HCT116 (cell line): ENCODE results near the gene CCDC160. TPM values are rescaled to one million over a fixed set of nuclear protein-coding genes. Genes with fewer than 3 reads are reported as not detected.
A peak's percentile ranks its signal among the peaks of the same experiment; 100 is the strongest.

Source experiments
- ATAC-seq: fragments of 200-7000 bp; cut with Tn5 transposase; 2 replicates; pipeline ENCODE4 v1.9.1; 2020; ENCODE audit warnings: mild to moderate bottlenecking, moderate library complexity
- Bru-seq: library from RNA; stranded (reverse); fragments of 400-500 nt; gene quantifications from one replicate; lab custom pipeline; 2021; lab: Mats Ljungman, UMichigan
- BruChase-seq, 2 experiments: library from RNA; stranded (reverse); fragments of 400-500 nt; gene quantifications; one replicate each; lab custom pipeline; 2021; lab: Mats Ljungman, UMichigan
- BruUV-seq: library from RNA; stranded (reverse); fragments of 400-500 nt; replicated peaks from 2 replicates; lab custom pipeline; 2021; lab: Mats Ljungman, UMichigan
- CTCF ChIA-PET: fragments of 300-600 bp; sonication (Branson Sonifier 250); formaldehyde crosslinking; loops from one replicate; lab custom pipeline; 2021; ENCODE audit warnings: antibody characterized with exemption; lab: Charles Lee
- POLR2A ChIA-PET: fragments of 300-600, 350-600 bp; sonication (Branson Sonifier 250); formaldehyde crosslinking; loops from one replicate; lab custom pipeline; 2021; ENCODE audit warnings: antibody characterized with exemption; lab: Charles Lee
- RAD21 ChIA-PET, 2 experiments: fragments of 300-600 bp; sonication (Branson Sonifier 250); formaldehyde crosslinking; loops; one replicate each; lab custom pipeline; 2023; ENCODE audit warnings: low total read pairs in 2 of 2; ENCODE audit not compliant: uncharacterized antibody in 2 of 2, unreplicated experiment in 2 of 2, low non-redundant PET in 1 of 2; lab: Charles Lee
- DNase-seq: peaks from one replicate; pipeline ENCODE4 v3.0.0-alpha.2; 2010; ENCODE audit warnings: low read depth, low spot score
- H2AFZ ChIP-seq: fragments of 200-600 bp; shearing (Covaris generic), sonication (generic); 2 replicates; pipeline ENCODE4 v1.6.1; 2017; ENCODE audit warnings: low read depth, mixed run types, mixed read lengths, antibody characterized with exemption, low read length; ENCODE audit not compliant: poor library complexity, severe bottlenecking
- H3K27ac ChIP-seq: 2 replicates; pipeline ENCODE4 v1.5.1; 2012; ENCODE audit warnings: low read depth, low read length
- H3K27me3 ChIP-seq: fragments of 200-600 bp; sonication (generic); 2 replicates; pipeline ENCODE4 v1.6.1; 2016; ENCODE audit warnings: mixed run types, low read length, mixed read lengths; ENCODE audit not compliant: insufficient read depth
- H3K36me3 ChIP-seq, 2 experiments: fragments of 200-500 bp in 1 of 2; fragments of 200-600 bp in 1 of 2; sonication (Bioruptor generic) in 1 of 2; sonication (generic) in 1 of 2; 2 replicates each; pipeline versions ENCODE4 v1.5.1 to v1.6.1; 2014 to 2016; ENCODE audit warnings: low read length in 2 of 2, inconsistent platforms in 1 of 2, mixed read lengths in 1 of 2, mixed run types in 1 of 2; ENCODE audit not compliant: insufficient read depth in 2 of 2, control insufficient read depth in 1 of 2
- H3K4me1 ChIP-seq, 2 experiments: fragments of 200-600 bp in 1 of 2; sonication (generic) in 1 of 2; 2 replicates each; pipeline versions ENCODE4 v1.5.1 to v1.6.1; 2012 to 2017; ENCODE audit warnings: low read length in 2 of 2, inconsistent platforms in 1 of 2, mild to moderate bottlenecking in 1 of 2, mixed read lengths in 1 of 2, mixed run types in 1 of 2, moderate library complexity in 1 of 2; ENCODE audit not compliant: insufficient read depth in 2 of 2, control insufficient read depth in 1 of 2
- H3K4me2 ChIP-seq: fragments of 200-600 bp; sonication (generic); 2 replicates; pipeline ENCODE4 v1.6.1; 2017; ENCODE audit warnings: mixed run types, low read length, mixed read lengths
- H3K4me3 ChIP-seq, 2 experiments: fragments of 200-600 bp in 1 of 2; sonication (generic) in 1 of 2; replicated peaks in 1 of 2; 2 replicates each; pipeline ENCODE4 v1.5.1; 2011 to 2016; ENCODE audit warnings: low read length in 2 of 2, control low read depth in 1 of 2, low read depth in 1 of 2, mild to moderate bottlenecking in 1 of 2, mixed read lengths in 1 of 2, mixed run types in 1 of 2
- H3K79me2 ChIP-seq: fragments of 200-600 bp; sonication (generic); 2 replicates; pipeline ENCODE4 v1.6.1; 2017; ENCODE audit warnings: mild to moderate bottlenecking, mixed run types, low read length, moderate library complexity, mixed read lengths; ENCODE audit not compliant: insufficient read depth
- H3K9ac ChIP-seq: fragments of 200-600 bp; sonication (generic); 2 replicates; pipeline ENCODE4 v1.6.1; 2016; ENCODE audit warnings: low read length, mixed read lengths
- H3K9me2 ChIP-seq: fragments of 200-600 bp; sonication (generic), shearing (Covaris generic); 2 replicates; pipeline ENCODE4 v1.6.1; 2017; ENCODE audit warnings: mixed run types, mild to moderate bottlenecking, moderate library complexity; ENCODE audit not compliant: insufficient read depth
- H3K9me3 ChIP-seq, 2 experiments: fragments of 200-500 bp in 1 of 2; fragments of 200-600 bp in 1 of 2; sonication (Bioruptor generic) in 1 of 2; sonication (generic) in 1 of 2; 2 replicates each; pipeline ENCODE4 v1.6.1; 2014 to 2017; ENCODE audit warnings: low read length in 2 of 2, mixed read lengths in 2 of 2, inconsistent platforms in 1 of 2, low read depth in 1 of 2, mild to moderate bottlenecking in 1 of 2, mixed run types in 1 of 2, moderate library complexity in 1 of 2; ENCODE audit not compliant: control insufficient read depth in 1 of 2, insufficient read depth in 1 of 2
- H4K20me1 ChIP-seq: fragments of 200-600 bp; sonication (generic), shearing (Covaris generic); 2 replicates; pipeline ENCODE4 v1.6.1; 2017; ENCODE audit warnings: mixed run types, mild to moderate bottlenecking, moderate library complexity; ENCODE audit not compliant: insufficient read depth
- ATF3 ChIP-seq: IDR thresholded peaks from 2 replicates; pipeline ENCODE4 v1.6.1; 2012
- CTCF ChIP-seq, 3 experiments: fragments of 200-600 bp in 1 of 3; sonication (generic) in 1 of 3; IDR thresholded peaks in 2 of 3; conservative IDR thresholded peaks in 1 of 3; 2 replicates each; pipeline ENCODE4 v1.5.1; 2012 to 2017; ENCODE audit warnings: low read depth in 2 of 3, low read length in 2 of 3, antibody characterized with exemption in 1 of 3, borderline replicate concordance in 1 of 3, control low read depth in 1 of 3, mild to moderate bottlenecking in 1 of 3, mixed read lengths in 1 of 3, mixed run types in 1 of 3, moderate library complexity in 1 of 3; ENCODE audit not compliant: insufficient read depth in 1 of 3
- EGR1 ChIP-seq: IDR thresholded peaks from 2 replicates; pipeline ENCODE4 v1.6.1; 2012; ENCODE audit warnings: low read depth
- EZH2 ChIP-seq: fragments of 200-600 bp; sonication (generic); IDR thresholded peaks from 2 replicates; pipeline ENCODE4 v1.6.1; 2017; ENCODE audit warnings: antibody characterized with exemption, mixed run types
- FOSL1 ChIP-seq: IDR thresholded peaks from 2 replicates; pipeline ENCODE4 v1.6.1; 2012; ENCODE audit warnings: low read depth
- POLR2AphosphoS5 ChIP-seq: IDR thresholded peaks from 2 replicates; pipeline ENCODE4 v1.6.1; 2011; ENCODE audit warnings: mild to moderate bottlenecking, low read depth, low read length, moderate library complexity
- REST ChIP-seq: IDR thresholded peaks from 2 replicates; pipeline ENCODE4 v1.6.1; 2012; ENCODE audit warnings: low read depth
- SP1 ChIP-seq: IDR thresholded peaks from 2 replicates; pipeline ENCODE4 v1.6.1; 2012; ENCODE audit warnings: low read depth
- TCF7L2 ChIP-seq: IDR thresholded peaks from 2 replicates; pipeline ENCODE4 v1.7.0; 2011; ENCODE audit warnings: borderline replicate concordance, inconsistent platforms; ENCODE audit not compliant: insufficient read depth, insufficient read length; ENCODE audit errors: extremely low read depth
- YY1 ChIP-seq: IDR thresholded peaks from 2 replicates; pipeline ENCODE4 v1.6.1; 2011; ENCODE audit warnings: low read length, low read depth, moderate library complexity, mild to moderate bottlenecking; ENCODE audit not compliant: insufficient replicate concordance; ENCODE audit errors: extremely low read depth
- intact Hi-C: fragments of 100-400 bp; cut with micrococcal nuclease; formaldehyde crosslinking; loops from 2 replicates; pipeline ENCODE4 v1.10.0; 2022
- long read RNA-seq: library from polyadenylated mRNA; unstranded; transcript quantifications from one replicate; pipeline ENCODE4 v2.0.0, GENCODE V29; 2021; ENCODE audit not compliant: unreplicated experiment
- polyA plus RNA-seq: library from polyadenylated mRNA; unstranded; fragments of >200 nt; gene quantifications from 2 replicates; pipeline ENCODE4 v1.2.1, GENCODE V29; 2012; ENCODE audit warnings: missing spikeins
- total RNA-seq: library from RNA; stranded (reverse); gene quantifications from one replicate; pipeline ENCODE4 v1.2.1, GENCODE V29; 2021; ENCODE audit not compliant: unreplicated experiment

The CCDC160 gene
- not detected for total RNA-seq
- 0.04 TPM in 1 of 2 replicates, not detected in the other for polyA plus RNA-seq
- percentile 22 among the genes with signal in this experiment for Bru-seq, nascent RNA
- BruChase-seq, experiment 1, labeled RNA remaining after a 6-hour chase, result percentile 8 among the genes with signal in this experiment
- percentile 23 among the genes with signal in this experiment for BruChase-seq, experiment 2, labeled RNA remaining after a 2-hour chase
- long read RNA-seq, partial matches to known transcripts, result 0 of 1 reads
- long read RNA-seq, other reads (novel, unspliced or antisense), result 1 of 1 reads

- no peak for TF ChIP-seq FOSL1
- no peak for TF ChIP-seq CTCF (IDR thresholded peaks at IDR 0.05 in 2 of 3, conservative IDR thresholded peaks at IDR 0.05 in 1 of 3; ENCODE audit: borderline replicate concordance in 1 of 3, insufficient read depth in 1 of 3, low read depth in 2 of 3, low read length in 2 of 3)
- no peak for TF ChIP-seq POLR2AphosphoS5
- Histone ChIP-seq H4K20me1 (no peaks in the 10 kb centered on the region), H3K27ac (no peak within 1 kb of the TSS), H3K9me2 (no peaks in the 10 kb centered on the region), H3K27me3 (no peaks in the 10 kb centered on the region), H3K9me3 (no peaks in the 10 kb centered on the region), H3K4me1 (no peaks in the 10 kb centered on the region; a peak in 2 of 4 replicates), H3K4me2 (peak within 1 kb of the TSS; percentile 75), H3K4me3 (peak within 1 kb of the TSS; percentile 42 to 56), H3K9ac (no peak within 1 kb of the TSS), H2AFZ (peak within 1 kb of the TSS; percentile 61), H3K36me3 (no peaks in the 10 kb centered on the region), H3K79me2 (no peaks in the 10 kb centered on the region)
- BruUV-seq, result no TSS peak
- RAD21 ChIA-PET, result no interaction called here
- intact Hi-C loops, result no loop called here
- peak; percentile 94 for ATAC-seq
- CTCF ChIA-PET, result no interaction called here
- POLR2A ChIA-PET, result no interaction called here
- peak; percentile 2 for DNase-seq
Observed at GRCh38 chrX:134236626-134237614, at the start of gene CCDC160. TSS of gene CCDC160 (plus strand) at chrX:134237182. CDS start at chrX:134244801, 7,619 bp downstream.

- ChIA-PET CTCF (no interaction called here), RAD21 (no interaction called here), POLR2A (no interaction called here)
- Histone ChIP-seq H3K27ac (no peak overlapping the region), H3K9ac (no peak overlapping the region), H3K79me2 (no peaks in the 10 kb centered on the region), H3K4me2 (no peak overlapping the region), H3K4me1 (no peaks in the 10 kb centered on the region), H4K20me1 (no peaks in the 10 kb centered on the region), H3K9me3 (no peaks in the 10 kb centered on the region), H3K9me2 (no peaks in the 10 kb centered on the region), H3K27me3 (no peaks in the 10 kb centered on the region), H3K4me3 (no peak overlapping the region), H3K36me3 (no peaks in the 10 kb centered on the region), H2AFZ (no peak overlapping the region)
- intact Hi-C loops, result no loop called here
- DNase-seq, result no peak
- BruUV-seq, result no TSS peak
- no peak for ATAC-seq
- TF ChIP-seq EGR1 (no peak), POLR2AphosphoS5 (no peak), YY1 (no peak), EZH2 (no peak), REST (no peak), ATF3 (no peak), SP1 (no peak), TCF7L2 (no peak)
Observed at GRCh38 chrX:134191281-134191680, 45.7 kb upstream of the CCDC160 start.
